Aorta (tissue), 5 donors: ENCODE data around the gene EIF4G3. TPM values are rescaled to one million over a fixed set of nuclear protein-coding genes. Genes with fewer than 3 reads are reported as not detected.

ENCODE experiments used
- ATAC-seq: fragments of 200-7000 bp; cut with Tn5 transposase; one replicate; pipeline ENCODE4 v1.9.1; 2022; ENCODE audit warnings: moderate library complexity; ENCODE audit not compliant: low FRiP score
- DNase-seq, 2 donors: peaks; one replicate each; pipeline ENCODE4 v3.0.0-alpha.2; 2020
- H3K27ac ChIP-seq, 2 donors: one replicate each; pipeline ENCODE4 v1.5.1; 2013; ENCODE audit warnings: low read length in 2 of 2, mild to moderate bottlenecking in 2 of 2, moderate library complexity in 2 of 2, control low read depth in 1 of 2, inconsistent platforms in 1 of 2, low read depth in 1 of 2
- H3K27me3 ChIP-seq, 2 donors: one replicate each; pipeline ENCODE4 v1.6.1; 2013; ENCODE audit warnings: control low read depth in 1 of 2, low read length in 1 of 2, mild to moderate bottlenecking in 1 of 2, moderate library complexity in 1 of 2; ENCODE audit not compliant: insufficient read depth in 2 of 2, control insufficient read depth in 1 of 2
- H3K36me3 ChIP-seq, 2 donors: one replicate each; pipeline ENCODE4 v1.6.1; 2013; ENCODE audit warnings: control low read depth in 1 of 2, low read length in 1 of 2, mild to moderate bottlenecking in 1 of 2; ENCODE audit not compliant: insufficient read depth in 2 of 2, control insufficient read depth in 1 of 2
- H3K4me1 ChIP-seq, 2 donors: one replicate each; pipeline ENCODE4 v1.6.1; 2013; ENCODE audit warnings: low read length in 2 of 2, control low read depth in 1 of 2, mild to moderate bottlenecking in 1 of 2, moderate library complexity in 1 of 2; ENCODE audit not compliant: insufficient read depth in 2 of 2, control insufficient read depth in 1 of 2
- H3K4me3 ChIP-seq, 2 donors: one replicate each; pipeline ENCODE4 v1.5.1; 2013; ENCODE audit warnings: low read length in 2 of 2, control low read depth in 1 of 2, mild to moderate bottlenecking in 1 of 2
- H3K9me3 ChIP-seq: one replicate; pipeline ENCODE4 v1.6.1; 2013; ENCODE audit warnings: mild to moderate bottlenecking, low read length; ENCODE audit not compliant: control insufficient read depth
- WGBS, 2 donors: extraction: QIAGEN DNeasy Blood & Tissue Kit; methylation state at CpG; one replicate each; pipeline ENCODE4 v1.1.7; 2013; 5-methylcytosine and 5-hydroxymethylcytosine counted together
- intact Hi-C, 2 donors: fragments of 100-400 bp; cut with DNase I; formaldehyde crosslinking; loops; one replicate each; pipeline versions ENCODE4 v1.14.2 to v1.15.0; 2022
- polyA plus RNA-seq, 2 donors: library from polyadenylated mRNA; stranded (reverse); fragments of 200-250 nt; gene quantifications; one replicate each; pipeline ENCODE4 v1.2.3, GENCODE V29; 2013
- total RNA-seq, 2 donors: library from RNA; stranded (reverse); fragmentation: NEBNext Ultra II Directional; extraction: Animal tissue kit (Norgen Biotek cat#: 25700); gene quantifications; one replicate each; pipeline ENCODE4 v1.2.1, GENCODE V29; 2021
- donor health status: healthy with polysubstance abuse.
- donor health status: Bipolar disorder and iron deficiency.
- donor health status: DM: no; HTN: no; CAD: no.
- donor health status: DM: no; HTN: no; CAD: no.
- donor health status: DM: yes; HTN: yes; CAD: no.

The EIF4G3 gene
- total and polyA plus RNA-seq, 4 donors = 7.3 to 84.4 (median 37.3) TPM

GRCh38 chr1:20975668-20976067 is 201.0 kb downstream of the EIF4G3 start:
- H3K4me3 ChIP-seq = no peak overlapping the region
- no peak for DNase-seq
- ATAC-seq = no peak

GRCh38 chr1:20974951-20975350 is 201.7 kb downstream of the EIF4G3 start:
- intact Hi-C loops = no loop called here
- H3K4me3 ChIP-seq = no peak overlapping the region
- no peaks in the 10 kb centered on the region for H3K4me1 ChIP-seq
- no peak for ATAC-seq
- H3K36me3 ChIP-seq = no peaks in the 10 kb centered on the region
- no peaks in the 10 kb centered on the region for H3K9me3 ChIP-seq
- H3K27ac ChIP-seq = no peak overlapping the region
- no peak for DNase-seq
- no peaks in the 10 kb centered on the region for H3K27me3 ChIP-seq

More at GRCh38 chr1:20975668-20976067, 201.0 kb downstream of the EIF4G3 start:
- Histone ChIP-seq H3K27ac (no peak overlapping the region), H3K4me1 (no peaks in the 10 kb centered on the region), H3K9me3 (no peaks in the 10 kb centered on the region), H3K27me3 (no peaks in the 10 kb centered on the region), H3K36me3 (no peaks in the 10 kb centered on the region)
- intact Hi-C loops = no loop called here
- 97 to 98% methylated on average over 1 of the region's 1 CpG for WGBS, 2 donors

- ATAC-seq = no peak
- Histone ChIP-seq H3K9me3 (no peaks in the 10 kb centered on the region), H3K4me1 (no peaks in the 10 kb centered on the region), H3K4me3 (no peak overlapping the region), H3K36me3 (no peaks in the 10 kb centered on the region), H3K27ac (no peak overlapping the region), H3K27me3 (no peaks in the 10 kb centered on the region)
- intact Hi-C loops = no loop called here
- DNase-seq = no peak
- 96 to 98% methylated on average over 1 of the region's 1 CpG for WGBS, 2 donors
Measured at GRCh38 chr1:20974069-20974468, 202.6 kb downstream of the EIF4G3 start.

- ATAC-seq = no peak
- intact Hi-C loops = no loop called here
Measured at GRCh38 chr1:20972855-20973254, 203.8 kb downstream of the EIF4G3 start.

GRCh38 chr1:20964540-20965484 is 211.9 kb downstream of the EIF4G3 start:
- WGBS, 2 donors = 86 to 87% methylated on average over 7 of the region's 7 CpGs
- Histone ChIP-seq H3K4me3 (no peak overlapping the region), H3K27me3 (no peaks in the 10 kb centered on the region), H3K36me3 (no peaks in the 10 kb centered on the region), H3K27ac (no peak overlapping the region), H3K9me3 (no peaks in the 10 kb centered on the region), H3K4me1 (no peaks in the 10 kb centered on the region)
- ATAC-seq (no peak), DNase-seq (no peak)
- intact Hi-C loops = no loop called here

More at GRCh38 chr1:20972855-20973254, 203.8 kb downstream of the EIF4G3 start:
- no peak overlapping the region for H3K4me3 ChIP-seq
- DNase-seq = no peak
- no peaks in the 10 kb centered on the region for H3K9me3 ChIP-seq
- no peaks in the 10 kb centered on the region for H3K4me1 ChIP-seq
- no peaks in the 10 kb centered on the region for H3K27me3 ChIP-seq
- no peak overlapping the region for H3K27ac ChIP-seq
- WGBS, 2 donors = 95 to 97% methylated on average over 5 of the region's 5 CpGs
- H3K36me3 ChIP-seq = no peaks in the 10 kb centered on the region

GRCh38 chr1:20962576-20963258 is 214.0 kb downstream of the EIF4G3 start:
- WGBS, 2 donors = 96 to 100% methylated on average over 2 of the region's 2 CpGs
- no peaks in the 10 kb centered on the region for H3K9me3 ChIP-seq
- no peak for ATAC-seq
- H3K27ac ChIP-seq = no peak overlapping the region
- no peak overlapping the region for H3K4me3 ChIP-seq
- H3K27me3 ChIP-seq = no peaks in the 10 kb centered on the region
- intact Hi-C loops = no loop called here
- no peaks in the 10 kb centered on the region for H3K36me3 ChIP-seq
- no peak for DNase-seq
- H3K4me1 ChIP-seq = no peaks in the 10 kb centered on the region

- 61 to 76% methylated on average over 1 of the region's 1 CpG for WGBS, 2 donors
Measured at GRCh38 chr1:20958430-20958829, 218.3 kb downstream of the EIF4G3 start.

GRCh38 chr1:20956272-20956671 is 220.4 kb downstream of the EIF4G3 start:
- no peak for DNase-seq
- no peak overlapping the region for H3K27ac ChIP-seq
- no peaks in the 10 kb centered on the region for H3K4me1 ChIP-seq
- no peak overlapping the region for H3K4me3 ChIP-seq
- intact Hi-C loops = no loop called here
- no peaks in the 10 kb centered on the region for H3K9me3 ChIP-seq
- WGBS, 2 donors = 91 to 97% methylated on average over 1 of the region's 1 CpG
- no peaks in the 10 kb centered on the region for H3K27me3 ChIP-seq
- no peak for ATAC-seq
- H3K36me3 ChIP-seq = no peaks in the 10 kb centered on the region

More at GRCh38 chr1:20958430-20958829, 218.3 kb downstream of the EIF4G3 start:
- ATAC-seq (no peak), DNase-seq (no peak)
- H3K27ac ChIP-seq = no peak overlapping the region
- H3K9me3 ChIP-seq = no peaks in the 10 kb centered on the region
- H3K4me3 ChIP-seq = no peak overlapping the region
- no peaks in the 10 kb centered on the region for H3K36me3 ChIP-seq
- H3K4me1 ChIP-seq = no peaks in the 10 kb centered on the region
- no peaks in the 10 kb centered on the region for H3K27me3 ChIP-seq
- intact Hi-C loops = no loop called here
